ENCODE measurements around the gene CSNK2B.

The CSNK2B gene

GRCh38 chr6:31665501-31666336 lies at the start of gene CSNK2B:
Gene CSNK2B, plus strand, starts transcription at chr6:31666080. Its CDS starts 752 bp downstream, at chr6:31666832.
- DNase-seq, result peak; percentile 94

GRCh38 chr6:31617010-31617409 lies 48.9 kb upstream of the CSNK2B start:
- no peak for DNase-seq

- peak; percentile 98 for DNase-seq
Measured at GRCh38 chr6:31619805-31620585, 45.9 kb upstream of the CSNK2B start.

GRCh38 chr6:31620586-31621319 lies 45.1 kb upstream of the CSNK2B start, which contains the start of gene PRRC2A:
Gene PRRC2A, plus strand, starts transcription at chr6:31620715. Its CDS starts 2,075 bp downstream, at chr6:31622790.
- DNase-seq, result peak; percentile 55

- no peak for DNase-seq
Measured at GRCh38 chr6:31621320-31621939, 44.5 kb upstream of the CSNK2B start.

GRCh38 chr6:31621991-31622390 lies 43.9 kb upstream of the CSNK2B start:
- DNase-seq, result no peak

- no peak for DNase-seq
Measured at GRCh38 chr6:31622684-31623091, 43.2 kb upstream of the CSNK2B start.

- DNase-seq, result no peak
Measured at GRCh38 chr6:31624070-31624469, 41.8 kb upstream of the CSNK2B start.

GRCh38 chr6:31626952-31627351 lies 38.9 kb upstream of the CSNK2B start:
- no peak for DNase-seq

GRCh38 chr6:31627690-31628287 lies 38.1 kb upstream of the CSNK2B start:
- DNase-seq, result no peak

GRCh38 chr6:31629014-31629413 lies 36.9 kb upstream of the CSNK2B start:
- no peak for DNase-seq

- DNase-seq, result no peak
Measured at GRCh38 chr6:31630177-31630934, 35.5 kb upstream of the CSNK2B start.

GRCh38 chr6:31631209-31631608 lies 34.7 kb upstream of the CSNK2B start:
- DNase-seq, result no peak

GRCh38 chr6:31631681-31632278 lies 34.1 kb upstream of the CSNK2B start:
- no peak for DNase-seq

GRCh38 chr6:31632279-31632946 lies 33.5 kb upstream of the CSNK2B start:
- DNase-seq, result no peak

- DNase-seq, result no peak
Measured at GRCh38 chr6:31633447-31633846, 32.4 kb upstream of the CSNK2B start.

- DNase-seq, result no peak
Measured at GRCh38 chr6:31634131-31634530, 31.7 kb upstream of the CSNK2B start.

- no peak for DNase-seq
Measured at GRCh38 chr6:31634969-31635575, 30.8 kb upstream of the CSNK2B start.

- DNase-seq, result no peak
Measured at GRCh38 chr6:31636698-31637596, 28.9 kb upstream of the CSNK2B start.
